NCI-H446 treated with DMSO at 0.1 percent for 48 hours (cell line): ENCODE measurements around the gene LRRK1.

Experiments
- DNase-seq: peaks from one replicate; lab custom pipeline; 2025; lab: John Stamatoyannopoulos, UW

Gene LRRK1

DNA sequence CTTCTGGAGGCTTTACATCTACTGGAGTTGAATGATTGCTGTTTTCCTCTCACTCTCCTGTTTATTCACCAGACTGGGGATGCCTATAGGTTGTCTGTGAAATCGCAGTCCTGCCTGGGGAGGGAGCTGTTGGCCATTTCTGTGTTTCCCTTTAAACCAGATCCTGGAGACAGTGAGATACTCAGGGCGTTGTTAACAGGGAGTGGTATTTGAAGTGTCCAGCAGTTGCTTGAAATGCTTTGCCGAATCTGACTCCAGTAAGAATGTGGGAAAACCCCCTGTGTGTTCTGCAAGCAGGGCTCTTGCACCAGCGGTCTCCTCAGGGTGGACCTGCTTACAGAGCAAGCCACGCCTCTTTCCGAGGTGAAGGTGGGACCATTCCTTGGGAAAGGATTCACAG is 4.3 kb upstream of the LRRK1 start:
- DNase-seq, result no peak

DNA sequence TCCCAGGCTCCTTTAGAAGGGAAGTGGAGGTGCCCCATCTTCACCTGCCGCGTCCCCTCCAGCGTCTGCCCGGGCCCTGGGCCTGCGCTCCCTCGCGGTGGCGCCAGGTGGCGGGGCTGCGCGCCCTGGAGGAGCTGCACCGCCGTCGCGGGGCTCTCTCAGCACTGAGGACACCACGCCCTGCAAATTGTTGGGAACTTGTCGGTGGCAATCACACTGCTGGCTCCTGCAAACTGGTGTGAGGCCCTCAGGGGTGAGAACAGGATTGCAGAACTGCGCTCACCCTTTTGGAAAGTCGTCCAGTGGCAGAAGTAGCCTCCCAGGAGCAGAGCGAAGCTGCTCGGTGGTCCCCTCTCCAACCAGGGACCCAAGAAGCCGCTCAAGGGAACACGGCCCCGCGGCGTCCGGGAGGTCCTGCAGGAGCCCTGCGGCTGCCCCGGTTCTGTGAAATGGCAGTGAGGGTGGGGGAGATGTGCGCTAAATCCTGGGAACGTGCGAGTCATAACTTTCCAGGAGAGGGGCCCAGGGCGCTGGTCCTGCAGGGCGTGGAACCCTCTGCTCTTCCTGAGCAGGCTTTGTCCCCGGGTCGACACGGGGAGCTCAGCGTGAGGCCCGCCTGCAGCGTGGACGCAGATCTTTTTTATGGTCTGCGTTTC is 995 bp upstream of the LRRK1 start:
- no peak for DNase-seq

DNA sequence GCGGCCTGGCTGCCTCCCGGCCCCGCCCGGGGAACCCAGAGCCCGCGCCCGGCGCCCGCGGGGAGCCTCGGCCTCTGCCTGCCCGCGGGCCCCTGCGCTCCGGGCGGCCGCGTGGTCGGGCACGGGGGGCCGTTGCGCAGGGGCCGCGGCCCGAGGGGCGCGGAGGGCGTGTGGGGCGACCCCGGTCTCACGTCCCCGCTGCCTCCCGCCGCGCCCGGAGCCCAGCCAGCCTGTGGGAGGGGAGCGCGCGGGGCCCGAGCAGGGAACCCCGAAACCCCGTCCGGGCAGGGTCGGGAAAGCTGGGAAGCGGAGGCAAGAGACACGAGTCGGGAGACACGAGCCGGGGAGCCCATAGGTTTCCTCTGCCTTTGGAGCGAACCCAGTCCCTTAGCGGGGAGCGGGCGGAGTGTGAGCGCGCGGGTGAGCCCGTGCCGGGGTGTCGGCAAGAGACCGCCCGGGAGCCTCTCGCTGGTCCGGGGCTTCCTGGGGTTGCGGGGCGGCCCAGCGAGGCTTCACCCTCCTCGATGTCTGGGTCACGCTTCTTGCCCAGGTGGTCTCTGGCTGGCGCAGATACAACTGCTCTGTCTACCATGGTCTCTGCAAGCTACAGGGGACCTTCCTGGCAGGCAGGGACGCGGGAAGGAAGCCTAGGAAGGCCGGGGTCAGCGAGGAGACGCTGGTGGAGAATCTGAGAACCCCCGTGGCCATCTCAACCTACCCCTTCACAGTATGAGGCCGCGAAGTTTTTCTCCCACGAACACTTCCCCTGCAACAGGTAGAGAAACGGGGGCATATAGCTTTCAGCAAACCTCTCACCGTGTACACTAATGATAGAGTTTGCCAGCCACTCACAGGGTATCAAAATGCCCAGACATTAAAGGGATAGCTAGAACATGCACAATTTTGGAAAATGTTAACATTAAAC is 586 bp downstream of the LRRK1 start:
- no peak for DNase-seq

DNA sequence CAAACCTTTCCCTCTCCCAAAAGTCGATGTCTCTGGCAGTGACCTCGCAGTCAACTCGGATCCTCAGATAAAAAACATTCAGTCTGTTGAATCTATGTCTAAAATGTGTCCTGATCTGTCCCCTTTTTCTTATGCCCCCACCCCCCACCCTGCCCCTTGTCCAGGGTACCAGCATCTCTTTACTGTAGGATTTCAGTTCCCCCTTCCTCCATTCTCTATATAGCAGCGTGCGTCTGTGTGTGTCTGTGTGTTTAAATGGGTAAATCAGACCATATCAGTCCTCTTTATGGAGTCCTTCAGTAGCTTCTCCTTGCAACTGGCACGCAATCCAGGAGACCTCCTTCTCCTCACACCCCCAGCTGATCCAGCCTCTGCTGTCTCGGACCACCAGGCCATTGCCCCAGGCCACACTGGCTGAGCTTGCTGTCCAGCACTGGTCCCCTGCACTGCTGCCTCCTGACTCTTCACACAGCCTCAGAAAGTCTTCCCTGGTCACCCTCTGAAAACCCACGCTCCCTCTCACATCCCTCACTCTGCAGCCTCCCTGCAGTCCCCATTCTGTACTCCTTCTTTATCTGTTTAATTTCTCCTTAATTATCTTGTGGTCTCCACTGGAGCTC is 1.5 kb downstream of the LRRK1 start:
- no peak for DNase-seq

DNA sequence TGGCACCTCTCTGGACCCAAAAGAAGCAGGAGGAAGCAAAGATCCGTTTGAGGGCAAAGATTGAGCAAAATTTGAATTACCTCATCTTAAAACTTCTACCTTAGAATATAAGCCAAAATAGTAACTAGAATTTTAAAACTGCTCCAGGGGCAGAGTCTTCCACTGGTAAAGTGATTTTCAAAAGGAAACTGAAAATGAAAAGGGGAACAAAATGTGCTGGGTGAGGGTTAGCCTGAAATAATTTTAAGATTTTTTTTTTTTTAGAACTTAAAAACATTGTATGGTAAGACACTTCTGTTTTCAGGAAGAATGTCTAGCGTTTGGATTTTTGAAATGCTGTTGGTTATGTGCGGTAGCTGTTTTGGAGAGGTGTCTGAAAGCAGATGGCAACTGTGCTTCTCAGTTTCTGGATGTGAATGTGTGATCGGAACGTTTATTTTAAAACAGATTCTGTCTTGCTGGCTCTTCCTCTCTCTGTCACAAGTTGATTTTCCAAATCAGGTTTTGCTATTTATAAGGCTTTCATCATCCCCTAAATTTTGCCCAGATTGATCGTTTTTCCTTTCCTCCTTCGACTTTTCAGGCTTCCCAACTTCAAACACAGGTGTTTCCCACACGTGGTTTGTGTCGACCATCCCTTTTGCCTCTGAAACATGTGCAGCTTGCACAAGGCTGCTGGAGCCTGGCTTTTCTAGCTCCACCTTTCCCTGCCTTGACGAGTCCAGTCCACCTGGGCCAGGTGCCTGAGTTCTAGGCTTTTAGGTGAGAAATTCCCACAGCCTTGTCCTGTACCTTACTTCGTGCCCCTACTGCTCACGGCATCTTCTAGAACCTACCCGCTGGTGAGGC is 3.3 kb downstream of the LRRK1 start:
- DNase-seq, result no peak

DNA sequence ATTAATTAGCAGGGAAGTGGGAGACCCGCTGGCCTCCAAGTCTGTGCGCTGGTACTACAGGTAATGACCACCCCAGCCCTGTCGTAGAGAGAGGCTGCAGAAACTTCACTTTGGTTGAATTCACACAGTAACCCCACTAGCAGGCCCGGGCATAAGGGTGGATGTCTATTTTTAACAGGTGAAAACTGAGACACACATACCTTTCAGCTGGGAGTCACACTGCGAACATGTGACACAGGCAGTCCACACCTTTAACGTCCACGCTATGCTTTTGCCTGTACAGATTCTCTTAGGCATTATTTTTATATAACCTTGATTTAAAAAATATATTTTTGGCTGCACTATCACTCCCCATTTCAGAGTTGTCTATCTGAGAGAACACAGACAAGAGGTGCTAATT is 3.9 kb downstream of the LRRK1 start:
- no peak for DNase-seq

DNA sequence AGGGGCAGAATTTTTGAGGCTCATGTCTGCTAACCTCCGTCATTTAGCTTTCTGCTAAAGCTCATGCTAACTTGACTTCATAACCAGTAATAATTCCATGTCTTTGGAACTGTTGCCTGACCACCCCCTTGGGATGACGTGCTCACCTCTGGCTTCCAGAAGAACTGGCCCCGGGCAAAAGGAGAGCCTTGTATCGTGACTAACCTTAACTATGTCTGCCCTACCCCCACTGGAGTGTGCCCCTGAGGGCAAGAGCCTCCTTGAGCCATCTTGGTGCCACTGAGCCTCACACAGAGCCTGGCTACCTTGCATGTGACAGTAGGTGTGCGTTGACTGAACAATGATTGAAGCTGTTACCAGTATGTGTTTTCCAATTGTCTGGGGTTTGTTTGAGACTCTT is 4.7 kb downstream of the LRRK1 start:
- no peak for DNase-seq

DNA sequence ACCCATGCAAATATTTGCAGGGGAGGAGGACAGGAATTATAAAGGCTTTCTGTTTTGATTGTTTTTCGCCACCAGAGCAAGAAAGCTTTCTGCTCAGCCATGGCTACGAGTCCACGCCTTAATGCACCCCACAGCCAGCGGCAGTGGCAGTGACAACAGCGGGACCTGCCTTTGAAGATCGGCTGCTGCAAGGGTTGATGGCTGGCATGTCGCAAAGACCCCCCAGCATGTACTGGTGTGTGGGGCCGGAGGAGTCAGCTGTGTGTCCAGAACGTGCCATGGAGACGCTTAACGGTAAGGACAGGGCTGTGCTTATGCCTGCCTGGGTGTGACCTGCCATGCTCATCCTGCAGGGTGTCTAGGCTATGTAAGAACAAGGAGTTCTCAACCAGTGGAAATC is 5.3 kb downstream of the LRRK1 start:
- DNase-seq, result no peak

DNA sequence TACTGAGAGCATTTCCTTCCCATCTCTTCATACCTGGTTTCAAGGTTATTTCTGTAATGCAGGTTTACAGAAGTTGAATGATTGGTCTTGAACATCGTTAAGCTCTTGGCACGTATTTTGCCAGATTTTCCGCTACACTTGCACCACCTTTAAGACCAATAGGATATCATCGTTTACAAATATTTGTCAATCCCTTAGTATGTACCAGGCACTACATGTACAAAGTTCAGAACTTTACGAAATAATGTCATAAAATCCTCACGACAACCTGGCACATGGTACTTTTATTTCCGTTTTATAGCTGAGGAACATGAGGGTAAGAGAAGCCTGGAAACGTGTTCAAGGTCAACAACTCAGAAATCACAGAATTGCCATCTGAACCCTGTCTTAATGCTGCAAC is 6.3 kb downstream of the LRRK1 start:
- DNase-seq, result no peak

DNA sequence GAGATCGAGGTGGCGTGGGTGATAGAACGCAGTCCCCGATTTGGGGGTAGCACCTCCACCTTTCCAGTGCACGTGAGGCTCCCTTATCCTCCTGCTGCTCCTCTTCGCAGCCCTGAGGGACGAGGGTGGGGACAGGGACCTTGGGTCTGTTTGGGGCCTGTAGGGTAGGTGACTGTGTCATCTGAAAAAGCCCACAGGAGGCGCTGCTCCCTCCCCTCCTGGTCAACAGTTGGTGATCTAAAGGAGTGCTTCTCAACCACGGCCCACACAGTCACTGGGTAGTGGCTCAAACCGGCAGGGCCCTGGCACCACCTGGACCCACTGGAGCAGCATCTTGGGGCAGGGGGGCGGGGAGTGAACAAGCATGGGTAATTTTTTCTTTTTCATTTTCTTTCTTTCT is 7.1 kb downstream of the LRRK1 start:
- DNase-seq, result no peak

DNA sequence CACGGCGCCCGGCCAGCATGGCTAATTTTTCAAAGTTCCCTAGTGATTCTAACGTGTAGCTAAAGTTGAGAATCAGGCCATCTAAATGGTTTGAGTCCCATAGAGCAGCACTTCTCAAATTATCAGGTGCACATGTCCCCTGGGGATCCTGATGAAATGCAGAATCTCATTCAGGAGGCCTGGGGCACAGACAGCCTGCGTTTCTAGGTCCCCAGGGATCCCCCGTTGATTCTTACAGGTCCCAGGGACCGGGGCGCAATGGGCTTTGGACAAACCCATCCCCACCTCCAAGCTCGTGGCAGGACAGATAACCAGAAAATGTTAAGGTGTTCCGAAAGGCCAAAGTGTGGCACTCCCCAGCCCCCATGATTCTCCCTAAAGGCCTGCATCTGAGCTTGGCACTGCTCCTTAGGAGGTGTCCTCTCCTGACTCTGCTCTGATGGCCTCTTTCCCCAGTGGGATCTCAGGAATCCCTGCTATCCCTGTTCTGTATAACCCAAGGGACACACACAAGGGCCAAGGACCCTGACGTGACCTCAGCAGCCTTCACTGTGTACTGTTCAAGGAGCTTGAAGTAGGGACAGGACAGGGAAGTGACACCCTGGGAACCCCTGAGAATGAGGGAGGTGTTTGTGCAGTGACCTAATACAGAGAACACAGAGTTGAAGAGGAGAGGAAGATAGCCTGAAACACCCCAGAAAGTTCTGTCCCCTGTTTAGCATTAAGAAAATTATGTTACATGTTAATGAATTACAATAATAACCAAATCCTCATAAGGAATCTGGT is 8.0 kb downstream of the LRRK1 start:
- DNase-seq, result no peak

DNA sequence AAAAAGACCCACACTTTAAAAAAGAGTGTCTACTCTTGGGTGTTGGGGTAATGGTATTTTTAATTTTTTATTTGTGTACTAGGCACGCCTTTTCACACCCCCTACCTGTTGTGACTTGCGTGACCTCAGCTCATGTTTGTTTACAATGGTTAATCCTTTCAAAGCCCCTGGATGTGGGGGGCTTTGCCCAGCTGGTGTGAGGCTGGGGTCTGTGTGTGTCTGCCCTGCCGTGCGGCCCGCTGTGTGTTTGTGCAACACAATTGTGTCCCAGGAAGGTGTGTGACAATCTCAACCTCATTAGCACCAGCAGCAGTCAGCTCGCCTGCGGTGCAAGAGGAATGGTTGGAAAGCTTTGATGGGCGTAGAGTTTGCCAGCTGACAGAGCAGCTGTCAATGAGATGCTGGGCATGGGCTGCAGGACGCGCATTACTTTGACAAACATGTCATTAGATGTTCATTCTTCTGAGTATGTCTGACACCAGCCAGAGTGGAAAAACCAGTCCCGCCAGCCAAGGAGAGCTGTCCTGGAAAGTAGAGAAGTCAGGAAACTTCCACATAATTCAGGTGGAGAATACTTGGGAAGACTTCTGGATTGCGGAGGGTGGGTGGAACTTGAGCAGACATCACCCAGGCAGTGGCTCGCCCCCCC is 9.6 kb downstream of the LRRK1 start:
- DNase-seq, result no peak

DNA sequence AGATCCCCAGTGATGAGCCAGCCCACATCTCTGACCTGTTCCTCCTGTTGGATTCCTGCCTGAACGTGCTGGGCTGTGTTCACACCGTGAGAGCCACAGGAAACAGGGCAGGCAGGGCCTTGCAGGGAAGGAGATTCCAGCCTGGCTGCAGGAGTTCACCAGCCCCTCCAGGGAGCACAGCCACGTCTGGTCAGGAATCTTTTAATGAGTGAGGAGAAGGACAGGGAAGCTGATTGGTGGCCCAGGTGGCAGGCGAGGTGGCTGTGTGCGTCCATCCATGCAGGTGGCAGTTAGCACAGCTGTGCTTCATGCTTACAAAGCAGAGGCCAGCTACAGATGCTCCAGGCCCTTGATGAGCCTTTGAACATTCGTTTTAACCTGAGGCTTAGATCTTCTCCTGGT is 10.5 kb downstream of the LRRK1 start:
- no peak for DNase-seq

DNA sequence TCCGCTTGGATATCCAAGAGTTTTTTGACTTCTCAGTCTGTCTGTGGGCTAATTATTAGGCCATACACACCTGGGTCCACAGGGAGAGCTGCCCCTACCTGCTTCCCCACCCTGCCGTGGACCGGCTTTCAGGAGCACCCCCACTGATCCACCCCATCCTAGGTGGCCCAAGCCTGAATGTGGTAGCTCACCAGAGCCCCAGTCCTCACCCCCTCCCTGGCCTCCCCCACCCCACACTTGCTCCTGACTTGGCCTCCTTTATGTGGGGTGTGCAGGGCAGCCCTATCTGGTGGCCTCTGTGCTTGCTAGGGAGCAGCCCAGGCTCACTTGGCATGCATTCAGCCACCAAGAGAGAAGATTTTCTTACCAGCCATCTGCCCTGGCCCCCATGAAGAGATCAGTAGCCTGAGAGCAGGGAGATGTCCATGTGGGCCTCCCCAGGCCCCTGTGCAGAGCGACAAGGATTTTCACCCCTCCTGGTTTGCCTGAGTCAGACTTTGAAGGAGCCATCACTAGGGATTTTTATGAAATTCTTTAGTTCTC is 11.2 kb downstream of the LRRK1 start:
- no peak for DNase-seq

DNA sequence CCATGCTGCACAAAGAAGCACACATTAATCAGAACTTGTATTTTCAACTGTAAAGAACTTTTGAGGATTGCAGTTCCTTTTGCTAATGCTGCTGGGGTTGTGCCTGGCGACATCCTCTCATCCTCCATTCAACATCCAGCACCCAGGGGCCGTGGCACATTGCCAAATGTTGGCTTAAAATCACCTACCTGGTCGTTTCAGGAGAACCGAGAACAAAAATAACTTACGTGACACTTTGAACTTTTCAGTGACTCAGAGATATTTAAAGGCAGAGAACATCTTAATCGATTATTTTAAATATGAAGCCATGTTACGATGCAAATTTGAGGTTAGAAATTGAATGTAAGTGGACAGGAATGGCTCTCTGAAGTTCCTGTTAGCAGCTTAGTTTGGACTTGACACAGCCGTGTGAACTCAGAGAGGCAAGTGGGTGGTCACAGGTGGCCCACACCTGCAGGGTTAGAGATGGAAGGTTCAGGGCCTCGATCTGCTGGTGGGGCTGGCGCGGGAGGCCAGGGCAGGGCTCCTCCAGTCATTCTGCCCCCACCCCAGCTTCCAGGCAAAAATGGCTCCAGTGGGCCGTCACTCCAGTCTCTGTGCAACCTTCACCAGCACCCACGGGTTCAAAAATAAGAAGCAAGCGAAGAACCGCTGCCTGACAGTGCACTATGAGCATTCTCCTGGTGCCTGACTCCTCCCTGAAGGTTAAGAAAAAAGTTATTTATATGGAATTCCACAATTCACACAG is 12.2 kb downstream of the LRRK1 start:
- DNase-seq, result no peak

DNA sequence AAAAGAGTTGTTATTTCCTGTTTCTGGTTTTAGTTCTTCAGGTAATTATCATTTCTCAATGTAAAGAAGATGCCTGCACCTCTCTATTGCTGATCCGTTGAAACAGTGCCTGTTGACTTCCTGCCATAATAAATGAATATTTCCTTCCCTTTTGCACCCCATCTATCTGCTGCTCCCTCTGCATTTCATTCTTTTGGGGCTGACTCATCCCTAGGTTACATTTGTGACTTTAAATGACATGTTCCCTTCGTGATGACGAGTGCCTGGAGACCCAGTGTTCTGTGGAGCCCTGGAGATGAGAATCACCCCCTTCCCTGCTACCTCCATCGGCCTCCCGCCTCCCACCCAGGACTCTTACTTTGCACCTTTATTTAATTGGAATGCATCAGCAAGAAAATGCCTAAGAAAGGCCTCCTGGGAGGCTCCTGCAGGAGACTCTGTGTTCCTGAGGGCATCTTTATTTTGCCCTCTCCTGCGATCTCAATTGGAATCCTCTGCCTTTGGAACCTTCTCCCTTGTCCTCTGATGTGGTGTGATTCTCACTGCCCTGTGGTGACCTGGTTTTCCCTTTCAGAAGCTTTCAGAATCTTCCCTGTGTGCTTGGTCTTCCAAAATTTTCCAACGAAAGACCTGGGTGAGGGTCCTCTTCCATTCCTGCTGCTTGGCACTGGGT is 13.7 kb downstream of the LRRK1 start:
- DNase-seq, result no peak

DNA sequence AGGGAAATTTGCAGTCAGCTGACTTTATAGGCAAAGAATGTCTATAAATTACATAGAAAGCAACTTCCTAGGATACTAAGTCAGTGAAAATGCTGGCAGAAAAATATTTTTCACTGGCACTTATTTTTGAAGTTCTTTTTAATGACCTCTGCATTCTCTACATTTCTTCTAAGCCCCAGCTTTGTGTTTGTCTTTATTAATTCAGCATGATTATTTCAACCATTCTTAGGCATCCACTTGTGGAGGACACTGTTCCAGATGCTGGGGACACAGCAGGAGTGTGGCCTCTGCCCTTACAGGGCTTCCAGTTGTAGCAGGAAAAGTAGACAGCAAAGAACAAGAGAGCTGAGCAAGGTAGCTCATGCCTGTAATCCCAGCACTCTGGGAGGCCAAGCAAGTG is 15.0 kb downstream of the LRRK1 start:
- DNase-seq, result no peak

DNA sequence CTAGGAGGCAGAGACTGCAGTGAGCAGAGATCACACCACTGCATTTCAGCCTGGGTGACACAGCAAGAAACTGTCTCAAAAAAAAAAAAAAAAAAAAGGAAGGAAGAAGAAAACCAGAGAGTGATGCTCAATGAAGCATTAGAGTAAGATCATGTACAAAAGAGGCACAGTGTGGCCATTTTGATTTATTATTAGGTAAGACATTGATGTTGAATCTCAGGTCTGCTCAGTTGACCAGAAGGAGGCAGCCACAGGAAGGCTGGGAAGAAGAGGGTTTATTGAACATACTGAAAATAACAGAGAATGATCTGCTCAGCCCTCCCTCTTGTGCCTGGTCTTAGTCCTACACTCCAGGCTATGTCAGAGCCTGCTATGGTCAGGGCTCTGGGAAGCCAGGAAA is 15.6 kb downstream of the LRRK1 start:
- no peak for DNase-seq

DNA sequence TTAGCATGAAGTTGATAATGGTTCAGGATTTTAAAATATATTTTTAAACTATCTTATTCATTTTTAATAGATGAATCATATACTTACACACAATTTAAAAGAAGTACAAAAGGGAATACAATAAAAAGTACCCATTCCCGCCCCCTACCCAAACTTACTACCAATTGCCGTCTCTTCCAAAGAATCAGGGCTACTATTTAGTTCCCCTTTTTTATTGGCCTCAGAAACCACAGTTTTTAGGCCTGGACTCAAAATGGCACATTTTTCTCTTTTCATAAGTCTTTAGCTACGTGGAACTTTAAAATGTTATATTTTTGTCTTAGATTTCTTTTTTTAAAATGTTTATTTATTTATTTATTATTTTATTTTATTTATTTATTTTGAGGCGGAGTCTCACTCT is 18.0 kb downstream of the LRRK1 start:
- DNase-seq, result no peak
